SW 1271 (cell line): Measurements from ENCODE around the gene OXLD1.

Experiments
- DNase-seq, 2 experiments: peaks; one replicate each; lab custom pipeline; 2025; lab: John Stamatoyannopoulos, UW

The OXLD1 gene

DNA sequence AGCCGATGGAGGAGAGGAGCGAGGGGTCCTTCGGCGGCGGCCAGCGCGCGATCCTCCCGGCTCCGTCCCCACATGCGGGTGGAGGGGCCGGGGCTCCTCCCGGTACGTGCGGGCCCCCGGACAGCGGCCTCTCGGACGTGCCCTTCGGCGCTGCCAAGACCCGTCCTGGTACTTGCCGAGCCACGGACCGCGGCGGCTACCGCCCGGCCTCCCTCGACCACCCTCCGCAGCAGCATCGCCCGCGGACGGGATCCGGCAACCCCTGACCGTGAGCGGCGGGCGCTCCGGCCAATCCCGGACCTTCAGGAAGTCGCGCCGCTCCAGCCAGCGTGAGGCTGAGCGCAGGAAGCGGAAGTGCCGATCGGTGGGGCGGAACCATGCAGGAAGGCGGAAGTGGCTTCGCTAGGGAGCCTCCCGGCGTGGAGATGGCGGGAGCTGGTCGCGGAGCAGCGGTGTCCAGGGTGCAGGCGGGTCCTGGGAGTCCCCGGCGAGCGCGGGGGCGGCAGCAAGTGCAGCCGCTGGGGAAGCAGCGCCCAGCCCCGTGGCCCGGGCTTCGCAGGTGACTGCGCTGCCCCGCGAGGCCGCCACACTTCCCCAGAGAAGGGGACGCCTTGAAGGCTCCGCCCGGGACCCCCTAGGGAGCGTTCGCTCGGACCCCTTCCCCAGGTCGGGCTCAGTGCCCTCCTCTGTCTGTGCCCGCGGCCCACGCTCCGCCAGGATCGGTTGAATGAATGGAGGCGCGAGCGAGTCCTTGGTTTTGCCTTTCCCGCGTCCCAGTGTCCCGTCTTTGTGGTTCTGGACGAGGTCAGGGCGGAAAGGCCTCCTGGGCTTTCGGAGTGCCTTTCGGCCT is at the start of gene OXLD1, which contains the start of gene CCDC137:
OXLD1 (minus strand) TSS at position 264 of the 850 bp plus-strand sequence; CDS start at position 236, 28 bp downstream.
CCDC137 (plus strand) TSS at position 396 of the 850 bp plus-strand sequence; CDS start at position 426, 30 bp downstream.
- peak; percentile 82 to 91 for DNase-seq

- DNase-seq: no peak
Observed at GRCh38 chr17:81715107-81715871, 48.9 kb upstream of the OXLD1 start.

DNA sequence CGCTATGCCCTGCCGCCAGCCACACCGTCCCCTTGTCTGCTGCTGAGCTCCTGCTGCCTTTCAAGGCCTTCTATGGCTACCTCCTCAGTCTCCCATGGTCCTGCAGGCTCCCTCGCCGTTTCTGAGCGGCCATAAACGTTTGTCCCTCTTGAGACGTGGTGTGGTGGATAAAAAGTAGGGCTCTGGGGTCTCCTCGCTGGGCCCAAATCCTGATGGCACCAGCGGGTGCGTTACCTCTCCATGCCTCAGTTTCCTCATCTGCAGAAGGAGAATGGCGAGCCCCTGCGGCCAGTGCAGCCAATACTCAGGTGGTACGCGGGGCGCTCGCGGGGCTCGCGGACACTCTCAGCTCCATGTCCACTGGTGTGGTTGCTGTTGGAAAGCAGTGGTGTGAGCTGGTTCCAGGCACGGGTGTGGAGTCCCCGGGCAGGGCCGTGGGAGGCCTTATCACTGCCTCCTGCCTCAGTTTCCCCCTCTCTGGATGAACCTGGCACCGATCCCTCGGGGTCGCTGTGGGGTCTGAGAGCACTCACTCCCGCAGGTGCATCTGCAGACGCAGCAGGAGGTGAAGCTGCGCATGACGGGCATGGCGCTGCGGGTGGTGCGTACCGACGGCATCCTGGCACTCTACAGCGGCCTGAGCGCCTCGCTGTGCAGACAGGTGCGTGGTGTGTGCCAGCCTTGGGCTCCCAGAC is 48.2 kb upstream of the OXLD1 start:
- no peak for DNase-seq

- DNase-seq: no peak
Observed at GRCh38 chr17:81713556-81714411, 47.4 kb upstream of the OXLD1 start.

DNA sequence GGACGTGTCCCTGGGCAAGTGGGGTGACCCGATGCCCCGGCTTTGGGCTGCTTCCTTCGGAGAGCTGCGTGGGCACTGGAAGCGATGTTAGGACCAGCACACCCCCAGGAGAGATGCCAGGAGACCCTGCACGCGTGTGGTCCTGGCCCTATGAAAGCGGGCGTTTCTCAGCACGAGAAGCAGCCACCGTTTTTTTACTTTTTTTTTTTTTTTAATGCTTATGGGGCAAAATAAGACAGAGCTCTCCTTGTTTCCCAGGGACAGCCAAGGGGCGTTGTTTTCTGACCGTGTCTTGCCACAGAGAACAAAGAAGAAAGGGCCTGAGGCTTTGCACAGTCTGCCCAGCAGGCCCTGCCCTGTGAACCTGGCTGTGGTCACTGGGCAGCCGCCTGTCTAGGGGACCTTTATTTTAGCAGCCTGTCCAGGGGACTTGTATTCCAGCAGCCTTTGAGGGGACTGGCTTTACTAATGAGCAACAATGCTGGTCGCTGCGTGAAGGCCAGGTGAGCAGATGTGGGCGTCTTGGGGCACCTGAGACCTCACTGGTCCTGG is 46.7 kb upstream of the OXLD1 start:
- no peak for DNase-seq

- DNase-seq: no peak
Observed at GRCh38 chr17:81712468-81713003, 46.1 kb upstream of the OXLD1 start.

DNA sequence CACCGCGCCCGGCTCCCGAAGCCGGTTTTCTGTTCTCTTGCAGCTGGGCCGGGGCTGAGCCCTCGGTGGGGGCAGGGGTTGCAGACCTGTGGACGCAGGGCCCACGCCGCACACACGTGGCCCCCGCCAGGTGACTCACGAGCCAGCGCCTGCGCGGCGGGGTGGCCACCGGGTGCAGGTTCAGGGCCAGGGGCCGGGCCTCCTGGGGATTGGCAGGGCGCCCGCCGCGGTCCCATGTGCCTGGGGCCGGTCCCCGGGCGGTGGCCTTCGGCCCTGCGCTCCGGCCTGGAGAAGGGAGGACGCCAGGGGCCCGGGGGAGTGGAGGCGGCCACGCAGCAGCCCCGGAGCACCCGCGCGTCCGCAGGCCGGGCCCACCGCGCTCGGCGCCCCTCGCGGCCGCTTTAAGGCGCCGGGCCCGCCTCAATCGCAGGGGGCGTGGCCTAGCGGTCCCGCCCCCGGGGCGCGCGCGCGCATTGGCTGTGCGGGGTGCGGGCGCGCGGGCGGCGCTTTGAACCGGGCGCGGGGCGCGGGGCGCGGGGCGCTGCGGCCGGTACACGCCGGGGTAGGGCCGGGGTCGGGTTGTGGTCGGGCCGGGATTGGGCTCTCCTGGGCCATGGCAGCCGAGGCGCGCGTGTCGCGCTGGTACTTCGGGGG is 45.5 kb upstream of the OXLD1 start, which contains the start of gene SLC25A10:
SLC25A10 (plus strand) TSS at position 471 of the 654 bp plus-strand sequence; CDS start at position 614, 143 bp downstream.
- peak; percentile 46 to 66 for DNase-seq

DNA sequence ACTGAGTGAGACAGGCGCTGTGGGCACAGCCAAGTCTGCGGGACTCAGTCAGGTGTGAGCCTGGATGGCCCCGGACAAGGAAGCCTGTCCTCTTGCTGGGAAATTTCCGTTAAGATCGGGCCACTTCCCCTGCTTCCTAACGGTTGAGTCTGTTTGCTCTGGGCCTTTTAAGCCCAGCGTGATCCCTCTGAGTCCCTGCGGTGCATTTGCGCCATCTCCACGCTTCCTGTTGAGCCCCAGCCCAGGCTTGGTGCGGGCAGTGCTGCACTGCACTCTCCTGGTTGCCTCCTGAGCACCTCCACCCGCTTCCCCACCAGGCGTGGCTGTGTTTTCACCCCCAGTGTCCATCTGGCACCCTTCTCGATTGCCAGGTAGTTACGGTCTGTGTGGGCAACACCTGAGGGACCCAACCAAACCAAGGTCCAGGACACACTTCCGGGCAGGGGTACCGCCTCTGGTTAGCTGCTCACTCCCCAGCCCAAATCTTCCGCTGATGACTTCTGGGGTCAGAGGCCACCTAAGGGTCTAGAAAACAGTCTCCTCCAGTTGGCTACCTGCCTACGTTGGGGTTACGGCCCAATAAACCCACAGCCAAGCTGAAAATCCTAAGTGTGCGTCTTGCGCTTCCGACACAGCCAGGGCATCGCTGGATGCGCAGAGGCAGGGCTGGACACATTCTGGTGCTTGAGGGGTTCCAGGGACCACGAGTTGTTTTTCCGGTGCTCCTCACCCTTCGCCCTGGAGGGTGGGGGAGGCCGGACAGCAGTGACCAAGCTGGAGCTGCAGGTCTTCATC is 44.3 kb upstream of the OXLD1 start:
- DNase-seq: no peak

- no peak for DNase-seq
Observed at GRCh38 chr17:81708739-81709185, 42.4 kb upstream of the OXLD1 start.

GRCh38 chr17:81707725-81708646 is 41.6 kb upstream of the OXLD1 start:
- DNase-seq: no peak

DNA sequence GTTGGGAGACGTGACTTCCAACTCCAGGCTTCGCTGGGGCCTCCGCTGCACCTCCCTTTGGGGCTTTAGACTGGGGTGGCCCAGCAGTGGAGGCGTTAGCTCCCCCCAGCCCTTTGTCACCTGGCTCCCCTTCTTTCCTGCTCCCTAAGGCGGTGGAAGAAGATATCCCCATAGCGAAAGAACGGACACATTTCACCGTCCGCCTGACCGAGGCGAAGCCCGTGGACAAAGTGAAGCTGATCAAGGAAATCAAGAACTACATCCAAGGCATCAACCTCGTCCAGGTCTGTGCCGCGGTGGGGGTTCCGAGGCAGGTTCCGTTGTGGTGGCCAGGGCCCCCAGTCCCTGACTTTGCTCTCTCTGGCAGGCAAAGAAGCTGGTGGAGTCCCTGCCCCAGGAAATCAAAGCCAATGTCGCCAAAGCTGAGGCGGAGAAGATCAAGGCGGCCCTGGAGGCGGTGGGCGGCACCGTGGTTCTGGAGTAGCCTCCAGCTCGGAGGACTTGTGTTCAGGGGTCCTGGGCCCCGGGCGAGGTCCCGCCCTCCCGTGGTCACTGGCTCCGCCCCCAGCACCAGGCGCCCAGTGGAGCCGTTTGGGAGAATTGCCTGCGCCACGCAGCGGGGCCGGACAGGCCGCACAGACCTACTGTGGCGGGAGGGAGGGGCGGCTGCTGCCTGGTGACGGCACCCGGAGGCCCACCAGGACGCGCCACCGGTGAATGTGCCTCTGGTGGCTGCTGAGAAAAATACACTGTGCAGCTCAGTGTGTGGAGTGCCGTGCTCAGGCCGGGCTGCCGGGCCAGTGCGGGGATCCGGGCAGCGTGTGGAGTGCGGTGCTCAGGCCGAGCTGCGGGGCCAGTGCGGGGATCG is 40.6 kb upstream of the OXLD1 start:
- no peak for DNase-seq

DNA sequence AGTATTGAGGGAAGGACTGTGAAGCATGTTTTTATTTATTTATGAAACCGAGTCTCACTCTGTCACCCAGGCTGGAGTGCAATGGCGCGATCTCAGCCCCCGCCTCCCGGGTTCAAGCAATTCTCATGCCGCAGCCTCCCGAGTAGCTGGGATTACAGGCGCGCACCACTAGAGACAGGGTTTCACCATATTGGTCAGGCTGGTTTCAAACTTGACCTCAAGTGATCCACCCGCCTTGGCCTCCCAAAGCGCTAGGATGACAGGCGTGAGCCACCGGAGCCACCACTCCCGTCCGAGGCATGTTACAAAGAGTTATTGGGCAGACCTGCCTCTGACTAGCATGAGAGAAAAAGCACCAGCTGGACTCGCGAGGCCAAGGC is 39.8 kb upstream of the OXLD1 start:
- DNase-seq: no peak

GRCh38 chr17:81705518-81706231 is 39.3 kb upstream of the OXLD1 start:
- DNase-seq: no peak

DNA sequence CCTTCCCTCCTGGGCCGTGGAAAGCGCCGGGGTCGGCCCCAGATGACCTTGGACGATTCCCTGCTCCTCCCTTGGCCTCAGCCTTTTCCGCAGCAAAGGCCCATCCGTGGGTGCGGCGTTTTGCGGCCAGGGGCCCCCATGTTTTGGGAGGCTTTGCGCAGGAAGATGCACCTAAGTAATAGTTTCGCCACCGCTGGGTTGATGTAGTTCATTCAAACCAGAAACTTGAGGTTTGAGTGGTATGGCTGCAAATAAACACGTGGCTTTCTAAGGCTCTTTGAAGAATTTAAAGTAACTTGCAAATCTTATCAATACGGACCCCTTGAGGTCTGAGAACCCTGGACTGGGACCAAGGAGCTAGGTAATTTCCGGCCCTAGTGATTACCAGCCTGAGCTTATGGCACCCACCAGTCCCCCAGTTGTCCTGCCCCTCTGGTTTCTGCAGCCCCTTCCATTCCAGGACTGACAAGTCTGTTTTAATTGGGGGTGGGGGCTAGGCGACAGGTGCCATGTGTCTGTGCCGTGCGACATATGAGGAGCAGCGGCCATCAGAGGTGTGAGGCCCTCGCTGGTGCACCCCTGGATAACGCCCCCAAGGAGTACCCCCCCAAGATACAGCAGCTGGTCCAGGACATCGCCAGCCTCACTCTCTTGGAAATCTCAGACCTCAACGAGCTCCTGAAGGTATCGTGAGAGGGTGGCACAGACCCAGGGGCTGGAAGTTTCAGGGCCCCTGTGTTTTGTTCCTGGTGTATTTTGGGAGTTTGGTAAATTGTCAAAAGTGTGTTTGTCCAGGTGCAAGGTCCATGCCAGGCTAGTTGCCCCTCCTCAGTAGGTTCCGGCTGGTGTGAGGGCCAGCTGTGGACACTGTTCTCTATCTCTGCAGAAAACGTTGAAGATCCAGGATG is 37.6 kb upstream of the OXLD1 start:
- DNase-seq: no peak
